ES-I3 (cell line): ENCODE data around the gene FBN1.

Experiments
- H3K36me3 ChIP-seq: 2 replicates; pipeline ENCODE4 v1.6.1; 2013; ENCODE audit warnings: mild to moderate bottlenecking, low read length, control low read depth, moderate library complexity; ENCODE audit not compliant: insufficient read depth
- H3K4me1 ChIP-seq: 2 replicates; pipeline ENCODE4 v1.6.1; 2013; ENCODE audit warnings: mild to moderate bottlenecking, control low read depth, low read length; ENCODE audit not compliant: insufficient read depth
- H3K9ac ChIP-seq: 2 replicates; pipeline ENCODE4 v1.6.1; 2013; ENCODE audit warnings: low read depth, mild to moderate bottlenecking, low read length, moderate library complexity
- H3K9me3 ChIP-seq: 2 replicates; pipeline ENCODE4 v1.6.1; 2013; ENCODE audit warnings: mild to moderate bottlenecking, low read length, moderate library complexity; ENCODE audit not compliant: control insufficient read depth, insufficient read depth

Gene FBN1

DNA sequence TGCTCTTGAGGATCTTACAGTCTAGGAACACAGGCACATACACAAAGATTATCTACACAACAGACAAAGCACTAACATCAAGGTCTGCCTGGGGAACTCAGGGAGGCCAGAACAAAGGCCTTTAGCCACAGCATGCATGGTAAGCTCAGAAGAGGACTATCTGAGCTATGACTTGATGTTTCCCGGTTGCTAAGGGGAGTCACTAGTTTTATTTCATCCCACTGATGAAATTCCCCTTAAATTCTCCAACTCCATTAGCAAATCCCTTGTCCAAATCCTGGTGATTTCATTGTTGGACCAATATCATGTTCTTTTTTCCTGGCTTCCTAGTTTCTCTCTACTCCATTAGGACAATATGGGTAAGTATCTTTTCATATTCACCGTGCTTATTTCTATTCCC, 23.3 kb downstream of the FBN1 start:
- Histone ChIP-seq H3K4me1 (peaks cover 6% of the 10 kb centered on the region; the same call in 1 of the 2 replicates), H3K9ac (no peak overlapping the region), H3K36me3 (no peaks in the 10 kb centered on the region), H3K9me3 (no peaks in the 10 kb centered on the region)

GRCh38 chr15:48619446-48619845, 26.1 kb downstream of the FBN1 start:
- Histone ChIP-seq H3K9ac (no peak overlapping the region), H3K36me3 (no peaks in the 10 kb centered on the region), H3K4me1 (no peaks in the 10 kb centered on the region; the same call in 1 of the 2 replicates), H3K9me3 (no peaks in the 10 kb centered on the region)

- Histone ChIP-seq H3K4me1 (no peaks in the 10 kb centered on the region), H3K36me3 (no peaks in the 10 kb centered on the region), H3K9ac (no peak overlapping the region), H3K9me3 (no peaks in the 10 kb centered on the region)
Observed at GRCh38 chr15:48617619-48618018, 27.9 kb downstream of the FBN1 start.

- Histone ChIP-seq H3K4me1 (no peaks in the 10 kb centered on the region), H3K36me3 (no peaks in the 10 kb centered on the region), H3K9ac (no peak overlapping the region), H3K9me3 (no peaks in the 10 kb centered on the region)
Observed at GRCh38 chr15:48616216-48616615, 29.3 kb downstream of the FBN1 start.

DNA sequence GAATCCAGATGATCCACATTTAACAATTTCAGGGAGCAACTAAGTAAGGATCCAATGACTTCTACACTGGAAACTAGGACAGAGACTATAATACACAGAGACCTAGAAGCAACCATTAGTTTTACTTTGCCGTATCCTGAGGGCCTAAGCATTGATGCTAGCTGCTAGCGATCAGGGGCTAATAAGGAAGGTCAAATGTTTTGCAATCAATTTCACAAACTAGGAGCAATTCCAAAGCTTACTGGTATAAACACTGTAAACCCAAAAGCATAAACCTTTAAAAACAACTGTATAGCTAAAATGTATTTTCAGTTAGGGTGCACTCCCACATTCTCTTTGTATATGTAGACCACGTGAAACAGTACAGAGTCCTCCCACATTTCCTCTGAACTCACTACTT, 31.5 kb downstream of the FBN1 start:
- no peaks in the 10 kb centered on the region for H3K36me3 ChIP-seq
- H3K4me1 ChIP-seq = no peaks in the 10 kb centered on the region
- H3K9ac ChIP-seq = no peak overlapping the region

DNA sequence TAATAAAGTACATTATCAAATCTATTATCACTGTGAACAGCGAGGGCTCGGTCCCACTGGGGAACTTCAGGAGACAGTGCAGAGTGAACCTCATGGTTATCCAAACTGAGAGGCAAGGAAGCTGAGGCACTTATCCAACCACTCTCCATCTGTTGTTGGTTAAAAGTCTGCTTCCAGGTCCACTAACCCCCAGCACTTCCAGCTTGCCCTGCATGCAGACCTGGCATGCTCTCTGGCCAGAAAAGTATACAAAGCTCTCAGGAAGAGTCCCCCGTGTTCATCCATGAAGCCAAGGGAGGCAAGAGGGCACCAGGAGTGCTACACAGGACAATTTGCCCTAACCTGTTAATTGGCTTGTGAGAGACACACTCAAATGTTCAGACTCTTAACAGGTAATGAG, 36.0 kb downstream of the FBN1 start:
- no peak overlapping the region for H3K9ac ChIP-seq
- no peaks in the 10 kb centered on the region for H3K36me3 ChIP-seq
- H3K9me3 ChIP-seq = no peaks in the 10 kb centered on the region
- H3K4me1 ChIP-seq = peaks cover 4% of the 10 kb centered on the region; the same call in 1 of the 2 replicates

More for the DNA sequence above, 31.5 kb downstream of the FBN1 start:
- no peaks in the 10 kb centered on the region for H3K9me3 ChIP-seq

- Histone ChIP-seq H3K9ac (no peak overlapping the region), H3K9me3 (no peaks in the 10 kb centered on the region), H3K36me3 (no peaks in the 10 kb centered on the region), H3K4me1 (peaks cover 19% of the 10 kb centered on the region)
Observed at GRCh38 chr15:48607846-48608245, 37.7 kb downstream of the FBN1 start.

DNA sequence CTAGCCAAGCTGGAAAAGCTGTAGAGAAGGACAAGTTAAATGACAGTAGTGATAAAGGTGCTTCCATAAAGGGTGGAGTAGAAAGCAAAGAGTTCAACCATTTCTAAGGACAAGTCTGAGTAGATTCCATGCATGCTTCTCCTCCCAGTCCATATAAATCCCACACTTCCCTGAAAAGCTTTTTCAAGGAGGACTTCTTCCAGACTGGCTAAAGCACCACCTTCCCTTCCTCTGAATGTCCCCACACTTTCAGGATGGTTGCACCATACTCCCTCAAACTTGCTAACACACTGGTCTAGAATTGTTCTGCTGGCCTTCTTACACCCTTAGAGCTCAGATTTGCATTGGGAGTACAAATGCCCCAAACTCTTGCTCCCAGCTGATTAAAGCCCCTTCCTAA, 40.9 kb downstream of the FBN1 start:
- Histone ChIP-seq H3K9me3 (no peaks in the 10 kb centered on the region), H3K36me3 (no peaks in the 10 kb centered on the region)

DNA sequence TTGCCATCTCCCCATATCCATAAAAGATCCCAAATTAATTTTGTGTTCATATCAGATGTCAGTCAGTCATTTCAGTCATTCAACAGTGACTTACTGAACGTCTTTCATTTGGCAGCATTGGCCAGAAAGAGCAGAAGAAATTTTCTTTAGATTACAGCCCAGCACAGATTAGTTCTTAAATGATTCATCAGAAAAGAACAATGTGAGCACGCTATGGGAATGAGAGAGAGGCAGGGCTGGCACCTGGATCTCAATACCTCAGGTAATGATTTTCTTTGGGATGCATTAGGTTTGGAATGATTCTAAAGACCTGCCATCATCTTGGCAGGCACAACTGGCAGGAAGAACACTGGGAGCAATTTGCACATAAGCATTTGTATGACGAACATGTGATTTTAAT, 41.6 kb downstream of the FBN1 start:
- H3K9me3 ChIP-seq = no peaks in the 10 kb centered on the region
- H3K4me1 ChIP-seq = peaks cover 25% of the 10 kb centered on the region
- no peaks in the 10 kb centered on the region for H3K36me3 ChIP-seq
- no peak overlapping the region for H3K9ac ChIP-seq

More for the DNA sequence above, 40.9 kb downstream of the FBN1 start:
- H3K9ac ChIP-seq = no peak overlapping the region
- peaks cover 25% of the 10 kb centered on the region for H3K4me1 ChIP-seq

GRCh38 chr15:48603123-48603500, 42.4 kb downstream of the FBN1 start:
- Histone ChIP-seq H3K4me1 (peaks cover 25% of the 10 kb centered on the region), H3K9me3 (no peaks in the 10 kb centered on the region), H3K9ac (no peak overlapping the region), H3K36me3 (no peaks in the 10 kb centered on the region)

DNA sequence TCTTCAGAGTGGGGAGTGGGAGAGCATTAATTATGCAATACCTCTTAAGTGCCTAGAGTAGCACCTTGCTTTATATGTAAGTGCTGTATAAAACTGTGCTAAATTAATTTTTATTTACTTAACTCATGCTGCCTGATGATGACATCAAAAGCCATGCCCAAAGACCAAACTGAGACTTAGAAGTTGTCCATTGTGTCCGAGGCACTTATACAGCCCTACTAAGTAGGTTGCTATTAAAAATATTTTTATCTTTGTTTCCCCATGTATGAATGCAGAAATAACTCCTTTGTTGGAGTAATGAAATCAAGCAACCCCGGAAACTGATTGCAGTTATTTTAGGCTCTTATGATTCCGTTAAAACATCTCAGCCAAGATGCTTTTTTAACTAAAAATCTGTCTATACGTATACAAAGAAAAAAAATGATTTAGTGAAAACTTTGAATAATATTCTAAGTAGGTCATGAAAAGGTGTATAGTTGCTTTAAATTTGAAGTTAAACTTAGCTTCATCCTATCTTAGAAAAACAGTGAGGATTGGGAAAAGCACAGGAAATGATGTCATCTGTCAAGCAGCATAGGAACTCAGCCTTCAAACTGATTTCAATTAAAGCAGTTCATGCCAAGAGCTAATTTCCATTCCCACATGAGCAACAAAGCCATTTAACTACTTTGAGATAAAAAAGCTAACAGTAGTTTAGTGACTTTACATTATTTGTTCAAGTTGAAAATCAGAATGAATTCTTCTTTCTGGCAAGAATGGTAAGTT, 43.0 kb downstream of the FBN1 start:
- H3K9ac ChIP-seq = no peak overlapping the region
- H3K4me1 ChIP-seq = peaks cover 25% of the 10 kb centered on the region
- no peaks in the 10 kb centered on the region for H3K9me3 ChIP-seq
- H3K36me3 ChIP-seq = no peaks in the 10 kb centered on the region

DNA sequence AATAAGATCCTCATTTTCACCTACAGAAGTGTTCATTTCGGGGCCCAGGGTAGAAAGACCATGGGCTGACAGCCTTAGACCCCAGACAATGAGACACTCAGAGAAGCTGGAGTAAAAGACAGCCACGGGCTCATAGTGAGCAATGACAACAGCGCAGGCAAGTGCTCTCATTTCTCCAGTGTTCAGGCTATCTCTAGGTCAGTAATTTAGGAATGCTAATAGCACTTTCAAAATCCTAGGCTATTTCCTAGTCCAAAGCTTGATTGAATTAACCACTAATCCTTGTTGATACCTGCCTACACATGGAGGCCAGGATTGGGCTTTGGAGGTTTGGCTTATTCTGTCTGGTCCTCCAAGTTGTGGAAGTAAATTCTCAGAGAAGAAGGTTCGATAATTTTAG, 44.4 kb downstream of the FBN1 start:
- H3K36me3 ChIP-seq = no peaks in the 10 kb centered on the region
- H3K9ac ChIP-seq = no peak overlapping the region
- no peaks in the 10 kb centered on the region for H3K9me3 ChIP-seq
- peaks cover 25% of the 10 kb centered on the region for H3K4me1 ChIP-seq

GRCh38 chr15:48596841-48597240, 48.7 kb downstream of the FBN1 start:
- Histone ChIP-seq H3K9ac (no peak overlapping the region), H3K36me3 (no peaks in the 10 kb centered on the region)

DNA sequence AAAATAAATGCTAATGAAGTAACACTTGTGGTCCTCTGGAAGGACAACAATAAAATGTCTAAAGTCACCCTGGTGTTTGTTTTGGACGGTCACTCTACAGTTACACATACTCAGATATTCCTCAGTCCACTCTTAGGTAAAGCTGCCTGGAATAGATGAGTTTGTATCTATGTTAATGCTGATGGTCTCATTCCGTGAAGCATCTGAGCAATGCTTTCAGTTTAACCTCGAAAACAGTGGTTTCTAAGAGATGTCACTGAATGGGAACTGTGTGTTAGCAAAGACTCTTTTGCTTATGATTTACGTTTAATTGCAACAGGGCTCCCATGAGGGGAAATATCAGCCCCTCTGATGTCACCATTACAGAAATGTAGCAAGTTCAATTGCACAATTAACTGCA, 49.1 kb downstream of the FBN1 start:
- Histone ChIP-seq H3K4me1 (no peaks in the 10 kb centered on the region), H3K9ac (no peak overlapping the region), H3K36me3 (no peaks in the 10 kb centered on the region), H3K9me3 (no peaks in the 10 kb centered on the region)

More at GRCh38 chr15:48596841-48597240, 48.7 kb downstream of the FBN1 start:
- H3K9me3 ChIP-seq = no peaks in the 10 kb centered on the region
- no peaks in the 10 kb centered on the region for H3K4me1 ChIP-seq

GRCh38 chr15:48595981-48596380, 49.5 kb downstream of the FBN1 start:
- Histone ChIP-seq H3K9me3 (no peaks in the 10 kb centered on the region), H3K9ac (no peak overlapping the region), H3K36me3 (no peaks in the 10 kb centered on the region), H3K4me1 (no peaks in the 10 kb centered on the region)
